HepG2 (cell line): ENCODE measurements around the gene ELAVL3. TPM values are rescaled to one million over a fixed set of nuclear protein-coding genes. Genes with fewer than 3 reads are reported as not detected.
A peak's percentile ranks its signal among the peaks of the same experiment; 100 is the strongest.

Source experiments
- ATAC-seq: fragments of 200-7000 bp; cut with Tn5 transposase; 3 replicates; pipeline ENCODE4 v1.9.1; 2020; ENCODE audit warnings: mild to moderate bottlenecking, moderate library complexity
- BruUV-seq: library from RNA; stranded (reverse); fragments of 400-500 nt; replicated peaks from 2 replicates; lab custom pipeline; 2021; lab: Mats Ljungman, UMichigan
- CTCF ChIA-PET: fragments of 300-600 bp; formaldehyde crosslinking; extraction: SDS; loops from one replicate; lab custom pipeline; 2021; ENCODE audit warnings: low total read pairs, inconsistent platforms, low intra/inter-chr PET ratio; lab: Yijun Ruan, JAX
- POLR2A ChIA-PET: fragments of 350-600 bp; sonication (Branson Sonifier 250); formaldehyde crosslinking; loops from one replicate; lab custom pipeline; 2020; ENCODE audit warnings: antibody characterized with exemption, inconsistent platforms; lab: Yijun Ruan, JAX
- DNase-seq: peaks from one replicate; pipeline ENCODE4 v3.0.0-alpha.2; 2015; ENCODE audit warnings: low spot score
- FAIRE-seq: peaks from 3 replicates; lab custom pipeline; 2011; peaks lifted over from hg19 to GRCh38; lab: Jason Lieb, UNC
- H2AFZ ChIP-seq: one replicate; pipeline ENCODE4 v1.6.1; 2011; ENCODE audit warnings: low read length, inconsistent platforms
- H3K27ac ChIP-seq: fragments of 300-600 bp; 3 replicates; pipeline ENCODE4 v1.8.0; 2011; ENCODE audit warnings: mixed run types, mild to moderate bottlenecking, mixed read lengths, low read length, inconsistent platforms; ENCODE audit not compliant: insufficient read depth; ENCODE audit errors: extremely low read length
- H3K27me3 ChIP-seq, 2 experiments: fragments of 200-600 bp in 1 of 2; 2 replicates in 1 of 2; 3 replicates in 1 of 2; pipeline versions ENCODE4 v1.6.0 to v1.8.0; 2011; ENCODE audit warnings: low read length in 2 of 2, mild to moderate bottlenecking in 2 of 2, moderate library complexity in 2 of 2, inconsistent platforms in 1 of 2; ENCODE audit not compliant: insufficient read depth in 2 of 2, control insufficient read depth in 1 of 2
- H3K36me3 ChIP-seq, 2 experiments: fragments of 200-600 bp in 1 of 2; replicated peaks in 1 of 2; 2 replicates in 1 of 2; 3 replicates in 1 of 2; pipeline versions ENCODE4 v1.5.1 to v1.8.0; 2011; ENCODE audit warnings: low read length in 2 of 2, inconsistent platforms in 1 of 2; ENCODE audit not compliant: insufficient read depth in 2 of 2, control insufficient read depth in 1 of 2
- H3K4me1 ChIP-seq: 2 replicates; pipeline ENCODE4 v1.5.1; 2012; ENCODE audit warnings: low read length, inconsistent platforms; ENCODE audit not compliant: insufficient read depth
- H3K4me2 ChIP-seq: 2 replicates; pipeline ENCODE4 v1.6.0; 2011; ENCODE audit warnings: low read depth, low read length, inconsistent platforms
- H3K4me3 ChIP-seq, 3 experiments: fragments of 200-600 bp in 1 of 3; sonication (generic), shearing (Covaris generic) in 1 of 3; replicated peaks in 1 of 3; 2 replicates each; pipeline ENCODE4 v1.5.1; 2011 to 2016; ENCODE audit warnings: low read length in 3 of 3, inconsistent platforms in 2 of 3, low read depth in 2 of 3, mild to moderate bottlenecking in 2 of 3, control low read depth in 1 of 3, mixed read lengths in 1 of 3; ENCODE audit not compliant: insufficient read depth in 1 of 3
- H3K79me2 ChIP-seq: one replicate; pipeline ENCODE4 v1.6.1; 2011; ENCODE audit warnings: low read length, inconsistent platforms; ENCODE audit not compliant: insufficient read depth
- H3K9ac ChIP-seq: 2 replicates; pipeline ENCODE4 v1.6.0; 2011; ENCODE audit warnings: mild to moderate bottlenecking, low read depth, low read length, inconsistent platforms; ENCODE audit not compliant: insufficient read depth
- H3K9me3 ChIP-seq: 2 replicates; pipeline ENCODE4 v1.5.1; 2012; ENCODE audit warnings: mild to moderate bottlenecking, low read length
- H4K20me1 ChIP-seq: 2 replicates; pipeline ENCODE4 v1.6.0; 2011; ENCODE audit warnings: inconsistent platforms, mild to moderate bottlenecking, low read length, moderate library complexity; ENCODE audit not compliant: insufficient read depth
- CHD2 ChIP-seq: IDR thresholded peaks from 2 replicates; pipeline ENCODE4 v1.6.1; 2011; ENCODE audit warnings: low read depth, low read length, improper control_type of control experiment
- FOXJ3 ChIP-seq: sonication (generic); formaldehyde crosslinking; IDR thresholded peaks from 2 replicates; pipeline ENCODE4 v1.4.0; 2020; ENCODE audit warnings: missing genetic modification reagents, mild to moderate bottlenecking, borderline replicate concordance
- ISX ChIP-seq: sonication (generic); formaldehyde crosslinking; conservative IDR thresholded peaks from 2 replicates; pipeline ENCODE4 v1.5.0; 2020; ENCODE audit warnings: missing genetic modification reagents
- KMT2B ChIP-seq: IDR thresholded peaks from 2 replicates; pipeline ENCODE4 v1.6.1; 2016; ENCODE audit warnings: missing genetic modification reagents, missing compliant biosample characterization
- NFYC ChIP-seq: IDR thresholded peaks from 2 replicates; pipeline ENCODE4 v1.6.1; 2016; ENCODE audit warnings: missing genetic modification reagents, missing compliant biosample characterization
- NR2F2 ChIP-seq: IDR thresholded peaks from 2 replicates; pipeline ENCODE4 v1.6.1; 2012; ENCODE audit warnings: low read depth, inconsistent platforms, borderline replicate concordance
- PITX1 ChIP-seq: sonication (generic); formaldehyde crosslinking; IDR thresholded peaks from 2 replicates; pipeline ENCODE4 v1.5.1; 2020; ENCODE audit warnings: mild to moderate bottlenecking, missing genetic modification reagents
- SNAPC4 ChIP-seq: sonication (generic); formaldehyde crosslinking; IDR thresholded peaks from 2 replicates; pipeline ENCODE4 v1.4.0; 2020; ENCODE audit warnings: mild to moderate bottlenecking, missing genetic modification reagents
- STAT5B ChIP-seq: sonication (generic); formaldehyde crosslinking; IDR thresholded peaks from 2 replicates; pipeline ENCODE4 v1.4.0; 2020; ENCODE audit warnings: missing genetic modification reagents
- ZBTB26 ChIP-seq: IDR thresholded peaks from 2 replicates; pipeline ENCODE4 v1.6.1; 2016; ENCODE audit warnings: missing compliant biosample characterization, missing genetic modification reagents, borderline replicate concordance
- ZFP36L2 ChIP-seq: sonication (generic); formaldehyde crosslinking; IDR thresholded peaks from 2 replicates; pipeline ENCODE4 v1.4.0; 2020; ENCODE audit warnings: missing genetic modification reagents
- ZFYVE20 ChIP-seq: sonication (generic); formaldehyde crosslinking; IDR thresholded peaks from 2 replicates; pipeline ENCODE4 v1.8.0; 2023; ENCODE audit warnings: low read depth, mild to moderate bottlenecking, moderate library complexity, missing genetic modification reagents, borderline replicate concordance
- ZNF232 ChIP-seq: sonication (generic); formaldehyde crosslinking; IDR thresholded peaks from 2 replicates; pipeline ENCODE4 v1.4.0; 2020; ENCODE audit warnings: missing genetic modification reagents, borderline replicate concordance
- ZNF619 ChIP-seq: sonication (generic); formaldehyde crosslinking; IDR thresholded peaks from 2 replicates; pipeline ENCODE4 v1.4.0; 2020; ENCODE audit warnings: mild to moderate bottlenecking, missing genetic modification reagents
- ZNF879 ChIP-seq: sonication (generic); formaldehyde crosslinking; IDR thresholded peaks from 2 replicates; pipeline ENCODE4 v1.8.1; 2023; ENCODE audit warnings: missing genetic modification reagents
- WGBS: methylation state at CpG from one replicate; pipeline ENCODE4 v1.1.6; 2017; ENCODE audit warnings: low lambda C conversion rate; 5-methylcytosine and 5-hydroxymethylcytosine counted together
- in situ Hi-C: cut with HindIII; loops from 2 replicates; pipeline ENCODE4 v1.10.0; 2017; ENCODE audit warnings: low pct_unique_long_range_greater_than_20kb; ENCODE audit not compliant: extremely low pct_ligation_motif_present
- intact Hi-C: fragments of 100-400 bp; cut with micrococcal nuclease; formaldehyde crosslinking; loops from one replicate; pipeline ENCODE4 v1.10.0; 2022; ENCODE audit not compliant: unreplicated experiment
- polyA plus RNA-seq, 8 experiments: library from polyadenylated mRNA; depleted of rRNA in 3 of 8; stranded (reverse) in 7 of 8; unstranded in 1 of 8; fragments of >200 nt; fragmentation: Illumina TruSeq in 4 of 8; extraction: Trizol in 4 of 8; gene quantifications; 2 replicates each; pipeline versions ENCODE4 v1.2.1 to v1.2.3, GENCODE V29; 2011 to 2016; ENCODE audit warnings: low read depth in 4 of 8, missing spikeins in 1 of 8, mixed read lengths in 1 of 8; ENCODE audit not compliant: insufficient read depth in 1 of 8
- total RNA-seq, 5 experiments: library from RNA; depleted of rRNA; stranded (reverse); fragments of >200 nt; fragmentation: Illumina TruSeq; extraction: Trizol; gene quantifications; 2 replicates each; pipeline ENCODE4 v1.2.3, GENCODE V29; 2016; ENCODE audit warnings: low read depth in 1 of 5

The ELAVL3 gene
- total and polyA plus RNA-seq, 2 of the 13 experiments (the other 11 are each of a cell fraction or from before 2014, with no cell fraction given), result 0.03 TPM; not detected in 1

- BruUV-seq, result no TSS peak
- peaks cover 17% of the 10 kb centered on the region for H3K4me1 ChIP-seq
- WGBS, result 23% methylated on average over 5 of the region's 58 CpGs
- H3K4me3 ChIP-seq, result peak overlapping the region in 1 of 3 experiments; percentile 41; a peak in 1 of 6 replicates
- FAIRE-seq, result no peak
- no peak overlapping the region for H3K27ac ChIP-seq
- POLR2A ChIA-PET, result interaction anchor here (1.0 to 1.6 kb wide), 3 partner anchors 8 to 108 kb away, joined by 6 to 7 read pairs (median 6); partner anchors contain the start of gene SWSAP1
- H4K20me1 ChIP-seq, result peaks cover 10% of the 10 kb centered on the region; the same call in 1 of the 2 replicates
- CTCF ChIA-PET, result interaction anchor here (1.1 to 1.6 kb wide), 4 partner anchors 29 to 189 kb away, joined by 3 to 10 read pairs (median 6); no protein-coding TSS in a partner anchor
- intact Hi-C loops, result loop anchor here (1.0 kb wide), 1 partner anchor 104 kb away; no protein-coding TSS in a partner anchor
- H2AFZ ChIP-seq, result no peak overlapping the region
- DNase-seq, result peak; percentile 45
- H3K9ac ChIP-seq, result no peak overlapping the region
- H3K4me2 ChIP-seq, result peak overlapping the region; percentile 20
- no peaks in the 10 kb centered on the region for H3K36me3 ChIP-seq
- H3K79me2 ChIP-seq, result no peaks in the 10 kb centered on the region
- in situ Hi-C loops, result loop anchor here (5.0 kb wide), 1 partner anchor 100 kb away; the partner anchor contains the start of gene EPOR
- peak; percentile 76 for ATAC-seq
- peaks cover 5 to 32% of the 10 kb centered on the region in 2 experiments; a peak in 4 of 5 replicates for H3K27me3 ChIP-seq
- H3K9me3 ChIP-seq, result no peaks in the 10 kb centered on the region
- no peak for TF ChIP-seq STAT5B (CRISPR knock-in tag)
- 0 out of 2 replicates have a peak, but pooled peaks have one; percentile 64 for TF ChIP-seq ZBTB26 (CRISPR knock-in tag)
- no peak for TF ChIP-seq ZFYVE20 (CRISPR knock-in tag)
- peak; percentile 81; the same call in 1 of the 2 replicates for TF ChIP-seq ZNF619
- TF ChIP-seq ISX (CRISPR knock-in tag), result 0 out of 2 replicates have a peak, but pooled peaks have one; percentile 42
- no peak; the same call in 1 of the 2 replicates for TF ChIP-seq NR2F2
- no peak for TF ChIP-seq SNAPC4 (CRISPR knock-in tag)
- TF ChIP-seq KMT2B (CRISPR knock-in tag), result no peak
- no peak; the same call in 1 of the 2 replicates for TF ChIP-seq ZNF879 (CRISPR knock-in tag)
- no peak for TF ChIP-seq FOXJ3
- no peak for TF ChIP-seq CHD2
- TF ChIP-seq ZNF232 (CRISPR knock-in tag), result peak; percentile 83; the same call in 1 of the 2 replicates
- peak; percentile 32; the same call in 1 of the 2 replicates for TF ChIP-seq NFYC
- TF ChIP-seq ZFP36L2 (CRISPR knock-in tag), result peak; percentile 49; the same call in 1 of the 2 replicates
- no peak for TF ChIP-seq PITX1
These were observed 1.7 kb upstream of the ELAVL3 start for GRCh38 chr19:11482384-11483050.
